KMS-11 (cell line): Measurements from ENCODE around the gene BPTF.
A peak's percentile ranks its signal among the peaks of the same experiment; 100 is the strongest.
"Not testable (repeated sequence)": the region's sequence is repeated elsewhere in the genome, so short reads cannot be mapped to it uniquely, and the experiment has no call there.

ENCODE experiments used
- H2AFZ ChIP-seq: fragments of 200-600 bp; sonication (generic); 2 replicates; pipeline ENCODE4 v1.6.1; 2016; ENCODE audit warnings: antibody characterized with exemption, mixed run types, low read depth
- H3K27ac ChIP-seq: fragments of 200-600 bp; sonication (generic); 2 replicates; pipeline ENCODE4 v1.6.1; 2016; ENCODE audit warnings: mild to moderate bottlenecking, mixed run types
- H3K27me3 ChIP-seq: fragments of 200-600 bp; sonication (generic); 2 replicates; pipeline ENCODE4 v1.6.1; 2017; ENCODE audit warnings: mild to moderate bottlenecking, low read depth, mixed run types, moderate library complexity; ENCODE audit not compliant: insufficient read depth
- H3K36me3 ChIP-seq: fragments of 200-600 bp; sonication (generic); 2 replicates; pipeline ENCODE4 v1.6.1; 2017; ENCODE audit warnings: mild to moderate bottlenecking, mixed run types; ENCODE audit not compliant: insufficient read depth
- H3K4me1 ChIP-seq: fragments of 200-600 bp; sonication (generic); 2 replicates; pipeline ENCODE4 v1.6.1; 2016; ENCODE audit warnings: mild to moderate bottlenecking, low read depth, mixed run types; ENCODE audit not compliant: poor library complexity, severe bottlenecking
- H3K4me2 ChIP-seq: fragments of 200-600 bp; sonication (generic); 2 replicates; pipeline ENCODE4 v1.7.0; 2016; ENCODE audit warnings: mild to moderate bottlenecking, mixed run types
- H3K4me3 ChIP-seq: fragments of 200-600 bp; sonication (generic); IDR thresholded peaks from 2 replicates; pipeline ENCODE4 v1.6.1; 2017; ENCODE audit warnings: low read depth, low read length, mixed read lengths; ENCODE audit not compliant: insufficient read depth
- H3K79me2 ChIP-seq: fragments of 200-600 bp; sonication (generic); 2 replicates; pipeline ENCODE4 v1.6.1; 2016; ENCODE audit warnings: low read depth, mixed run types; ENCODE audit not compliant: insufficient read depth
- H3K9ac ChIP-seq: fragments of 200-600 bp; sonication (generic); 2 replicates; pipeline ENCODE4 v1.6.1; 2016; ENCODE audit warnings: mild to moderate bottlenecking, mixed run types
- H4K20me1 ChIP-seq: fragments of 200-600 bp; sonication (generic); 2 replicates; pipeline ENCODE4 v1.6.1; 2016; ENCODE audit warnings: mild to moderate bottlenecking, mixed run types; ENCODE audit not compliant: insufficient read depth
- CTCF ChIP-seq: fragments of 200-600 bp; sonication (generic); conservative IDR thresholded peaks from 2 replicates; pipeline ENCODE4 v1.6.1; 2017; ENCODE audit warnings: low read depth, mild to moderate bottlenecking, antibody characterized with exemption, low read length, moderate library complexity, mixed read lengths

Gene BPTF

GRCh38 chr17:68013385-68013784 is 188.1 kb downstream of the BPTF start:
- Histone ChIP-seq H3K4me2 (no peak overlapping the region), H3K27ac (no peak overlapping the region), H3K27me3 (no peaks in the 10 kb centered on the region), H3K4me3 (no peak overlapping the region), H2AFZ (no peak overlapping the region), H3K79me2 (no peaks in the 10 kb centered on the region), H3K4me1 (no peaks in the 10 kb centered on the region), H3K9ac (no peak overlapping the region), H4K20me1 (no peaks in the 10 kb centered on the region), H3K36me3 (no peaks in the 10 kb centered on the region)
- TF ChIP-seq CTCF: no peak

- Histone ChIP-seq H3K9ac (no peak overlapping the region), H3K4me3 (no peak overlapping the region), H4K20me1 (no peaks in the 10 kb centered on the region)
Observed at GRCh38 chr17:68015081-68015723, 189.9 kb downstream of the BPTF start.

GRCh38 chr17:68016838-68017237 is 191.5 kb downstream of the BPTF start:
- H3K4me3 ChIP-seq: no peak overlapping the region
- peaks cover 15% of the 10 kb centered on the region for H3K4me1 ChIP-seq
- H3K27me3 ChIP-seq: no peaks in the 10 kb centered on the region
- no peak for TF ChIP-seq CTCF
- no peaks in the 10 kb centered on the region for H4K20me1 ChIP-seq
- no peaks in the 10 kb centered on the region for H3K36me3 ChIP-seq
- H2AFZ ChIP-seq: no peak overlapping the region
- H3K79me2 ChIP-seq: no peaks in the 10 kb centered on the region
- no peak overlapping the region for H3K9ac ChIP-seq
- no peak overlapping the region for H3K27ac ChIP-seq
- no peak overlapping the region for H3K4me2 ChIP-seq

More at GRCh38 chr17:68015081-68015723, 189.9 kb downstream of the BPTF start:
- H3K4me1 ChIP-seq: peaks cover 9% of the 10 kb centered on the region
- no peak overlapping the region for H3K4me2 ChIP-seq
- H3K36me3 ChIP-seq: no peaks in the 10 kb centered on the region
- no peak overlapping the region for H3K27ac ChIP-seq
- no peak for TF ChIP-seq CTCF
- no peaks in the 10 kb centered on the region for H3K27me3 ChIP-seq
- H2AFZ ChIP-seq: no peak overlapping the region
- H3K79me2 ChIP-seq: no peaks in the 10 kb centered on the region

GRCh38 chr17:68018493-68018892 is 193.2 kb downstream of the BPTF start:
- peaks cover 15% of the 10 kb centered on the region for H3K4me1 ChIP-seq
- H3K4me2 ChIP-seq, H4K20me1 ChIP-seq: not testable (repeated sequence)

GRCh38 chr17:68019336-68019674 is 194.0 kb downstream of the BPTF start:
- Histone ChIP-seq H2AFZ (no peak overlapping the region), H3K36me3 (no peaks in the 10 kb centered on the region), H3K27ac (peak overlapping the region; percentile 3; the same call in 1 of the 2 replicates), H3K4me2 (peak overlapping the region; percentile 22), H4K20me1 (no peaks in the 10 kb centered on the region), H3K9ac (no peak overlapping the region), H3K4me3 (no peak overlapping the region), H3K27me3 (no peaks in the 10 kb centered on the region), H3K79me2 (no peaks in the 10 kb centered on the region), H3K4me1 (peaks cover 15% of the 10 kb centered on the region)
- no peak for TF ChIP-seq CTCF

More at GRCh38 chr17:68018493-68018892, 193.2 kb downstream of the BPTF start:
- H3K79me2 ChIP-seq, H3K9ac ChIP-seq, H3K27ac ChIP-seq, H2AFZ ChIP-seq, H3K4me3 ChIP-seq, H3K27me3 ChIP-seq, H3K36me3 ChIP-seq: not testable (repeated sequence)
